HG03558 (cell line): Measurements from ENCODE around the gene WDR5.

Source experiments
- ATAC-seq: cut with Tn5 transposase; IDR thresholded peaks from one replicate; pipeline ENCODE4 v1.9.1; 2021; ENCODE audit warnings: moderate number of reproducible peaks; ENCODE audit not compliant: unreplicated experiment; ENCODE audit errors: extremely low read depth

The WDR5 gene

GRCh38 chr9:134172198-134173126 is 36.6 kb downstream of the WDR5 start:
- no peak for ATAC-seq

GRCh38 chr9:134173127-134174072 is 37.5 kb downstream of the WDR5 start:
- ATAC-seq = no peak

- no peak for ATAC-seq
Measured at GRCh38 chr9:134174073-134174449, 38.2 kb downstream of the WDR5 start.

- no peak for ATAC-seq
Measured at GRCh38 chr9:134174526-134175290, 38.8 kb downstream of the WDR5 start.

- no peak for ATAC-seq
Measured at GRCh38 chr9:134175291-134175807, 39.5 kb downstream of the WDR5 start.

- ATAC-seq = no peak
Measured at GRCh38 chr9:134175808-134176598, 40.1 kb downstream of the WDR5 start.

- ATAC-seq = no peak
Measured at GRCh38 chr9:134176599-134176968, 40.7 kb downstream of the WDR5 start.

- ATAC-seq = no peak
Measured at GRCh38 chr9:134177186-134177585, 41.3 kb downstream of the WDR5 start.

- ATAC-seq = no peak
Measured at GRCh38 chr9:134177624-134178393, 41.9 kb downstream of the WDR5 start.

- ATAC-seq = no peak
Measured at GRCh38 chr9:134178394-134178767, 42.5 kb downstream of the WDR5 start.

- no peak for ATAC-seq
Measured at GRCh38 chr9:134178768-134179551, 43.1 kb downstream of the WDR5 start.

GRCh38 chr9:134179595-134179917 is 43.7 kb downstream of the WDR5 start:
- no peak for ATAC-seq

- no peak for ATAC-seq
Measured at GRCh38 chr9:134179918-134180785, 44.3 kb downstream of the WDR5 start.

GRCh38 chr9:134180786-134181647 is 45.1 kb downstream of the WDR5 start:
- ATAC-seq = no peak

- no peak for ATAC-seq
Measured at GRCh38 chr9:134181648-134182034, 45.8 kb downstream of the WDR5 start.

- ATAC-seq = no peak
Measured at GRCh38 chr9:134182554-134183085, 46.7 kb downstream of the WDR5 start.
